Activated CD4-positive, alpha-beta T cell treated with anti-CD3 and anti-CD28 coated beads, Interleukin-2, amount 10 ng/mL, durations not matched to agents 7 days and 5 days (primary cell): ENCODE data around the gene HRNR. TPM values are rescaled to one million over a fixed set of nuclear protein-coding genes. Genes with fewer than 3 reads are reported as not detected.
"Not testable (repeated sequence)": the region's sequence is repeated elsewhere in the genome, so short reads cannot be mapped to it uniquely, and the experiment has no call there.

Experiments
- CTCF ChIA-PET: fragments of 350-600 bp; sonication (Branson Sonifier 250); formaldehyde crosslinking; loops from one replicate; lab custom pipeline; 2021; ENCODE audit warnings: antibody characterized with exemption; lab: Charles Lee
- POLR2A ChIA-PET: fragments of 350-600 bp; sonication (Branson Sonifier 250); formaldehyde crosslinking; loops from one replicate; lab custom pipeline; 2021; ENCODE audit warnings: antibody characterized with exemption; lab: Charles Lee
- DNase-seq: peaks from one replicate; pipeline ENCODE4 v3.0.0-alpha.2; 2020
- H3K27ac Mint-ChIP-seq: one replicate; pipeline ENCODE4 v1.8.0; 2021; ENCODE audit warnings: mild to moderate bottlenecking, moderate library complexity, mixed read lengths
- H3K27me3 Mint-ChIP-seq: one replicate; pipeline ENCODE4 v1.8.0; 2021; ENCODE audit warnings: mixed read lengths
- H3K36me3 Mint-ChIP-seq: one replicate; pipeline ENCODE4 v1.8.0; 2021; ENCODE audit warnings: low read depth, mixed read lengths
- H3K4me1 Mint-ChIP-seq: one replicate; pipeline ENCODE4 v1.8.0; 2021; ENCODE audit warnings: mixed read lengths
- H3K4me3 Mint-ChIP-seq: one replicate; pipeline ENCODE4 v1.8.0; 2021; ENCODE audit warnings: mild to moderate bottlenecking, moderate library complexity, mixed read lengths
- H3K9me3 Mint-ChIP-seq: one replicate; pipeline ENCODE4 v1.8.0; 2021; ENCODE audit warnings: mixed read lengths
- total RNA-seq, 2 experiments: library from RNA; stranded (reverse); gene quantifications; one replicate each; pipeline ENCODE4 v1.2.3, GENCODE V29; 2021

The HRNR gene
- total RNA-seq, 2 experiments from 2014 or later: not detected

GRCh38 chr1:152218762-152219436 is 5.1 kb downstream of the HRNR start:
- no peak overlapping the region for H3K27ac Mint-ChIP-seq
- DNase-seq: no peak
- no peaks in the 10 kb centered on the region for H3K36me3 Mint-ChIP-seq
- H3K9me3 Mint-ChIP-seq: peaks cover 17% of the 10 kb centered on the region
- peaks cover 6% of the 10 kb centered on the region for H3K27me3 Mint-ChIP-seq
- ChIA-PET POLR2A (no interaction called here), CTCF (interaction anchor here (0.9 to 1.5 kb wide), 2 partner anchors 30 to 239 kb away, joined by 3 read pairs; no protein-coding TSS in a partner anchor)
- H3K4me1 Mint-ChIP-seq: no peaks in the 10 kb centered on the region
- H3K4me3 Mint-ChIP-seq: no peak overlapping the region

GRCh38 chr1:152215604-152216003 is 8.4 kb downstream of the HRNR start:
- H3K4me3 Mint-ChIP-seq, POLR2A ChIA-PET, DNase-seq, H3K27ac Mint-ChIP-seq, CTCF ChIA-PET, H3K4me1 Mint-ChIP-seq, H3K27me3 Mint-ChIP-seq, H3K36me3 Mint-ChIP-seq: not testable (repeated sequence)
- peaks cover 17% of the 10 kb centered on the region for H3K9me3 Mint-ChIP-seq

DNA sequence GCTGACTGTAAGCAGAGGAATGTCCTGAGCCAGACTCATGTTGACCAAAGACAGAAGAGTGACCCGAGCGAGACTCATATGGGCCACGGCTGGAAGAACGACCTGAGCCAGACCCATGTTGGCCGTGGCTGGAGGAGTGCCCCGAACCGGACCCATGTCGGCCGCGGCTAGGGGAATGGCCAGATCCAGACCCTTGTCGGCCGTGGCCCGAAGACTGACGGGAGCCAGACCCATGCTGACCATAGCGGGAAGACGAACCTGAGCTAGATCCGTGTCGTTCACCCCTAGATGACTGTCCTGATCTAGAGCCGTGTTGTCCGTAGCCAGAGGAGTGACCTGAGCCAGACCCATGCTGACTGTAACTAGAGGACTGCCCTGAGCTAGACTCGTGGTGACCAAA is 9.1 kb downstream of the HRNR start:
- DNase-seq, H3K36me3 Mint-ChIP-seq, H3K27me3 Mint-ChIP-seq, H3K27ac Mint-ChIP-seq, POLR2A ChIA-PET, CTCF ChIA-PET, H3K4me3 Mint-ChIP-seq, H3K4me1 Mint-ChIP-seq: not testable (repeated sequence)
- H3K9me3 Mint-ChIP-seq: peaks cover 17% of the 10 kb centered on the region

DNA sequence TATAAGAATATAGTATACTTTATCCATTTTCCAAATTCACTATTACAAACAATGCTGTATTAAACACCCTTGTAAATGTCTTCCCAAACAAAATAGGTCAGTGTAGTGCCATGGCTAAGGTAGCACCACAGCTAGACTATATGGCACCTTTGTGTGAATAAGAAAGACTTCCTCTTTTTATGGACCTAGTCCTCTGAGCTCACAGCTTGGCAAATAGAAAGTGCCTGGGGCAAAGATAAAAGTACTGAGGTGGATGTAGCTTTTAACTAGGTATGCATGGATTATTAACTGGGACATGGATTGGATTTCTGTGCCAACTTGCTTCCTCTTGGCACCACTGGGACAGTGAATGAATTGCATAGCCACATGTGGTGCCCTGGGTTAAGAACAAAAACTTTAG is 25.0 kb downstream of the HRNR start:
- CTCF ChIA-PET: interaction anchor here (0.8 to 1.2 kb wide), 2 partner anchors 11 to 14 kb away, joined by 3 to 5 read pairs; no protein-coding TSS in a partner anchor
- no peaks in the 10 kb centered on the region for H3K4me1 Mint-ChIP-seq
- H3K9me3 Mint-ChIP-seq: no peaks in the 10 kb centered on the region
- no peak overlapping the region for H3K27ac Mint-ChIP-seq
- no peaks in the 10 kb centered on the region for H3K36me3 Mint-ChIP-seq
- H3K4me3 Mint-ChIP-seq: no peak overlapping the region
- DNase-seq: no peak
- POLR2A ChIA-PET: no interaction called here
- H3K27me3 Mint-ChIP-seq: peaks cover 15% of the 10 kb centered on the region

DNA sequence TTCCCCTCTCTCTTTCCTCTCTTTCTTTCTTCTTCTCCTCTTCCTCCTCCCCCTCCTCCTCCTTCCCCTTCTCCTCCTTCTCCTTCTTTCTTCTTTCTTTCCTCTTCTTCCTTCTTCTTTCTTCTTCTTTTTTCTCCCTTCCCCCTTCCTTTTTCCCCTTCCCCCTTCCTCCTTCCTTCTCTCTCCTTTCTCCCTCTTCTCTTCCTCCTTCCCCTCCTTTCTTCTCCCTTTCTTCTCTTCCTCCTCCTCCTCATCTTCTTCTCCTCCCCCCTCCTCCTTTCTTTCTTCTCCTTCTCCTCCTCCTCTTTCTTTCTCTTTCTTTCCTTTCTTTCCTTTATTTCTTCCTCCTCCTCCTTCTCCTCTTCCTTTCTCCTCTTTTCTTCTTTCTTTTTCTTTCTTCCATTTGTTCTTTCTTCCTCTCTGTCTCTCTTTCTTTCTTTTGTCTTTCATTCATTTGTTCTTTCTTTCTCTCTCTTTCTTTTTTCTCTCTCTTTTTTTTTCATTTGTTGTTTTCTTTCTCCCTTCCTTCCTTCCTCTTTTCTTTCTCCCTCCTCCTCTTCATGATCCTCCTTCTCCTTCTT is 26.5 kb downstream of the HRNR start:
- Mint-ChIP-seq H3K27me3 (peaks cover 20% of the 10 kb centered on the region), H3K4me1 (no peaks in the 10 kb centered on the region), H3K9me3 (no peaks in the 10 kb centered on the region), H3K4me3 (no peak overlapping the region), H3K36me3 (no peaks in the 10 kb centered on the region), H3K27ac (no peak overlapping the region)
- DNase-seq: no peak
- ChIA-PET CTCF (interaction anchor here (1.2 kb wide), 1 partner anchor 9 kb away, joined by 5 read pairs; no protein-coding TSS in a partner anchor), POLR2A (no interaction called here)

DNA sequence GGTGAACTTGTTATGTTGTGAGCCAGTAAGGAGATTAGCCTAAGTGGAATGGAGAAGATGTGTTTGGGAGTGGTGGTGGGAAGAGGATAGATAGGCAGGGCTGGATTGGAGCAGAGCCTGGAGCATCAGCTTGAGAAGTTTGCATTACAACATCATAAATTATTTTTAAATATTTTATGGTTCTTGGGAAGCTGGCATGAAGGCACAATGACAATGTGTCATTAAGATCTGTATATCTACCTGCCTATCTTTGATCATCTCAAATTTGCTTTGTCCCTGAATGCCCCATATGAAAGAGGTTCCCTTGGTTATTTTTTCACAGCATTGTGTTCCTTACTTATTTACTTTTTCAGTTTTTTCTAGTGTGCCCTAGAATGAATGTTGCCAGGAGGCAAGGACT is 32.3 kb downstream of the HRNR start:
- no peak for DNase-seq
- Mint-ChIP-seq H3K4me3 (no peak overlapping the region), H3K27me3 (peaks cover 29% of the 10 kb centered on the region), H3K27ac (no peak overlapping the region), H3K36me3 (no peaks in the 10 kb centered on the region), H3K9me3 (no peaks in the 10 kb centered on the region), H3K4me1 (peaks cover 5% of the 10 kb centered on the region)
- ChIA-PET POLR2A (no interaction called here), CTCF (interaction anchor here (0.6 to 2.2 kb wide), 2 partner anchors 40 to 267 kb away, joined by 5 to 7 read pairs; no protein-coding TSS in a partner anchor)

DNA sequence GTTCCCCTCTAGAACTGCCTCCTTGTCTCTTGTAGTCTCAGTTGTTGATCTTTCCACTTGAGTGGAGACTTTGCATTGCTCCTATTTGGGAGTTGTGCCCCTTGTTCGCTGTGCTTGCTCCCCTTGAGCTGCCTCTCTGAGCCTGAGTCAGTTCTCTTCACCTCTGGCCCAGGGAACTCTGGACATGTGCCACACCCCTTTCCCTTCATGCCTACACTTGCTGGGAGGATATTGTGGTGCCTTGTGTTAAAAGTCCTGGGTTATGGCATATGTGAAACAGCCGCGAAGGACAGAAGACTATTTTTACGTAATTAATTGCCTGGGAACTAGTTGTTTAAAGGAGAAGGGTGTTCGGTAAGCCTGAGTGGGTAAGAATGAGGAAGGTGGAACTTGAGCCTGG is 32.7 kb downstream of the HRNR start:
- Mint-ChIP-seq H3K27ac (no peak overlapping the region), H3K36me3 (no peaks in the 10 kb centered on the region), H3K9me3 (no peaks in the 10 kb centered on the region), H3K4me1 (peaks cover 5% of the 10 kb centered on the region), H3K4me3 (no peak overlapping the region), H3K27me3 (peaks cover 31% of the 10 kb centered on the region)
- no peak for DNase-seq
- ChIA-PET POLR2A (no interaction called here), CTCF (interaction anchor here (2.2 kb wide), 1 partner anchor 267 kb away, joined by 7 read pairs; no protein-coding TSS in a partner anchor)

DNA sequence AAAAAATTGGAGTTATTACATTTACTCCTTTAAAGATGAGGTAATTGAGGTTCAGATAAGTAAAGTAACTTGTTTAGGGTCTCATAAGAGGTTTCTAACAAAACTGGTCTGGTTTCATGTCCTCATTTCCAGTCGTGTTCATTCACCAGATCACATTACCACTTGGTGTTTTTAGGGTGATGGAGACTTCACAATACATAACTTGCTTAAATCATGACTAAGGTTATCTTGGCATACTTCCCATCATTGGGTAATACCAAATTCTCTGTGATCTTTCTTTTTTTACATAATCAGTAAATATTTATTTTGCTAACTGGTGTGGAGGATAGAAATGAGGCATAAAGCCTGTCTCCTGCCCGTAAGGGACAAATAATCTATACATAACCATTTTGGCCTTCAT is 33.4 kb downstream of the HRNR start:
- Mint-ChIP-seq H3K36me3 (no peaks in the 10 kb centered on the region), H3K4me1 (peaks cover 5% of the 10 kb centered on the region), H3K4me3 (no peak overlapping the region), H3K27me3 (peaks cover 31% of the 10 kb centered on the region), H3K27ac (no peak overlapping the region), H3K9me3 (no peaks in the 10 kb centered on the region)
- ChIA-PET CTCF (interaction anchor here (2.2 kb wide), 1 partner anchor 268 kb away, joined by 7 read pairs; no protein-coding TSS in a partner anchor), POLR2A (no interaction called here)
- no peak for DNase-seq

DNA sequence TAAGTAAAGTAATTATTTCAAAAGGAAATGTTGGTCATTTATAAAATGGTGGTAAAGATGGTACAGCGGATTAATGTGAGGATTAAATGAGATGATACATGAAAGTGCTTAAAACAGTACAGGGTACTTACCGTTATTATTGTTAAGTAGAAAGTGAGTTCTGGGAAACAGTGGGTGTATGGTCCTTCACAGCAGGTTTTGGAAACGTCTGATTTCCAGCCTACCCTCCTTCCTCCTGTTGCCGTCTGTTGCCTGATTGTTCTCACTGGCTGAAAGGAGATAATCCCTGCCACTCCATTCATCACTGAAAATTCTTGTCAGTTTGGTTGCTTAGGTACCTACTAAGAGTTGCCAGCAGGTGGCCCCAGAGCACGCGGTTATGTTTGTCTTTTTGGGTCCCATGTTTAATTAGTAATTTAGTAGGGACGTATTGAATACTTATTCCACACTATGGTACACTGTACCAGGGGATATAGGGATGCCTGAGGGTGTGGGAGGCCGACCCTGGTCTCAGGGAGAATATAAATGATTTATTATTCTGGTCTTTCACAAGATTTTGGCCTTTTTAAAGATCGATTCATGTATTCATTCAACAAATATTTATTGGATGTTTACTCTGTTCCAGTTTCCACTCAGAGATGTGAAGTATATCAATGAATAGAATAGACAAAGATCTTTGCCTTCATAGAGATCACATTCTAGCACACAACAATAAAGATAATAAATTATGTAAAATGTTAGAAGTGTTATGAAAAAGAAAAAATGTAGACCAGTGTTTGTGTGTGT is 34.1 kb downstream of the HRNR start:
- POLR2A ChIA-PET: interaction anchor here (0.6 kb wide), 1 partner anchor 11 kb away, joined by 4 read pairs; no protein-coding TSS in a partner anchor
- Mint-ChIP-seq H3K36me3 (no peaks in the 10 kb centered on the region), H3K4me3 (peak overlapping the region; percentile 43), H3K9me3 (no peaks in the 10 kb centered on the region), H3K27me3 (peaks cover 37% of the 10 kb centered on the region), H3K4me1 (peaks cover 6% of the 10 kb centered on the region), H3K27ac (peak overlapping the region; percentile 26)
- peak; percentile 69 for DNase-seq
- CTCF ChIA-PET: interaction anchor here (0.9 to 5.9 kb wide), 6 partner anchors 8 to 269 kb away, joined by 3 to 53 read pairs (median 4); no protein-coding TSS in a partner anchor

GRCh38 chr1:152188673-152189591 is 35.1 kb downstream of the HRNR start:
- Mint-ChIP-seq H3K27me3 (peaks cover 42% of the 10 kb centered on the region), H3K36me3 (no peaks in the 10 kb centered on the region), H3K4me3 (peak overlapping the region; percentile 62), H3K27ac (no peak overlapping the region), H3K4me1 (peaks cover 6% of the 10 kb centered on the region), H3K9me3 (no peaks in the 10 kb centered on the region)
- CTCF ChIA-PET: interaction anchor here (0.7 to 5.9 kb wide), 8 partner anchors 9 to 270 kb away, joined by 3 to 53 read pairs (median 4); no protein-coding TSS in a partner anchor
- POLR2A ChIA-PET: interaction anchor here (0.6 kb wide), 1 partner anchor 10 kb away, joined by 4 read pairs; no protein-coding TSS in a partner anchor
- DNase-seq: peak; percentile 77

GRCh38 chr1:152186556-152187285 is 37.3 kb downstream of the HRNR start:
- Mint-ChIP-seq H3K4me3 (no peak overlapping the region), H3K9me3 (no peaks in the 10 kb centered on the region), H3K36me3 (no peaks in the 10 kb centered on the region), H3K4me1 (peaks cover 6% of the 10 kb centered on the region), H3K27me3 (peaks cover 33% of the 10 kb centered on the region), H3K27ac (no peak overlapping the region)
- DNase-seq: no peak
- ChIA-PET POLR2A (no interaction called here), CTCF (interaction anchor here (0.9 to 5.9 kb wide), 7 partner anchors 8 to 272 kb away, joined by 3 to 53 read pairs (median 6); no protein-coding TSS in a partner anchor)
